Activated T-cell treated with anti-CD3 and anti-CD28 coated beads for 24 hours (primary cell): ENCODE results near the gene CTNNA1.

Experiments used
- DNase-seq: peaks from one replicate; pipeline ENCODE4 v3.0.0-alpha.2; 2020; ENCODE audit warnings: low read depth

The CTNNA1 gene

DNA sequence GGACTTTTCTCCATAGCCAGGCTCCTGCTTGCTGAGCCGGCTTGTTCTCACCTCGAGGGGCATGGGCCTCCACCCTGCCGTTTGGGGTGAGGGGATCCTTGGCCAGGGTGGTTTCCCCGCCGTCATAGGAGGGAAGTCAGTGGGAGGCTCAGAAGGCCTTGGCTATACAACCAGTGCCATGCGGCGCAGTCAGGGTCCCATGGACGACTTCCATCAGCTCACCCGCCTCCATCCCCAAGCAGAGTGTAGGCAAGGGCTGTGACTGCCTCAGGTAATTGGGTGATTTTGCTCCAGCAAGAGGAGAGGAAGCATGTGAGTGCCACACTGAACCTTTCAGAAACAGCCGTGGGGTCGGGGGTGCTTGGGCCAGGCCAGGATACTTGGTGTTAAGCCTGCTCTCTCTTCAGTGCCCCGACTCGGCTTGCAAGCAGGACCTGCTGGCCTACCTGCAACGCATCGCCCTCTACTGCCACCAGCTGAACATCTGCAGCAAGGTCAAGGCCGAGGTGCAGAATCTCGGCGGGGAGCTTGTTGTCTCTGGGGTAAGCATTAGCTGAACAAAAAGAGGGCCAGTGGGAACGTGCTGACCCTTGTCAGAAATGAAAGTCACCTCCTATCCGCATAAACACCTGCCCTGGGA lies 179.1 kb downstream of the CTNNA1 start:
- DNase-seq = no peak

DNA sequence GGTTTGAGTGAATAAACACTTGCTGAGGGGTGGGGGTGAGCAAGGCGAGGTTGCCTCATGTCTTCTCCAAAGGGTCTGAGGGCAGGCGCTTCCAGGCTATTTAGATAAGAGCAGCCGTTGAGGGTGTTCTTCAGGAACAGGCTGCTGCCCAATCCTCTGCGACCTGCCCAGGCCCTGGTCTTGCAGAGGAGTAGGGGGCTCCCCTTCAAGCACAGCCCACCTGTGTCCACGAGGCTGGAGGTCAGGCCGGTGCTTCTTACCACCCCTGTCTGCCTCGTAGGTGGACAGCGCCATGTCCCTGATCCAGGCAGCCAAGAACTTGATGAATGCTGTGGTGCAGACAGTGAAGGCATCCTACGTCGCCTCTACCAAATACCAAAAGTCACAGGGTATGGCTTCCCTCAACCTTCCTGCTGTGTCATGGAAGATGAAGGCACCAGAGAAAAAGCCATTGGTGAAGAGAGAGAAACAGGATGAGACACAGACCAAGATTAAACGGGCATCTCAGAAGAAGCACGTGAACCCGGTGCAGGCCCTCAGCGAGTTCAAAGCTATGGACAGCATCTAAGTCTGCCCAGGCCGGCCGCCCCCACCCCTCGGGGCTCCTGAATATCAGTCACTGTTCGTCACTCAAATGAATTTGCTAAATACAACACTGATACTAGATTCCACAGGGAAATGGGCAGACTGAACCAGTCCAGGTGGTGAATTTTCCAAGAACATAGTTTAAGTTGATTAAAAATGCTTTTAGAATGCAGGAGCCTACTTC lies 180.5 kb downstream of the CTNNA1 start:
- no peak for DNase-seq

DNA sequence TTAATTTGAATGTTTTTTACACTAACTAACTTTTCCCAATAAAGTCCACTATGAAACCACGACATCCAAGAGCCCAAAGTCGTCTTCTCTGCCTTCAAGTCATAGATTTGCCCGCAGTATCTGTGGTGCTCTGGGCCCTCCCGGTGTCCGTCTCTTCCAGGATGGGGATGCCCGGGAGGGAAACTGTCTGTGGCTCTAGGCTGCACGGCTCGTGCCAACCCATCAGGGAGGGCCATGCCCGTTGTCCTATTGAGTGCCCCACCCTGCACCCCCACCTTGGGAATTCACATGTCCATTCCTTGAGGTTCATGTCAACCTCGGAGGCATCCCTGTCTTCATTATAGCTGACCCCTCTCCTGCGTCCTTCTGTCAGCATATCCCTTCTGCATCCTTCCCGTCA lies 181.7 kb downstream of the CTNNA1 start:
- no peak for DNase-seq

DNA sequence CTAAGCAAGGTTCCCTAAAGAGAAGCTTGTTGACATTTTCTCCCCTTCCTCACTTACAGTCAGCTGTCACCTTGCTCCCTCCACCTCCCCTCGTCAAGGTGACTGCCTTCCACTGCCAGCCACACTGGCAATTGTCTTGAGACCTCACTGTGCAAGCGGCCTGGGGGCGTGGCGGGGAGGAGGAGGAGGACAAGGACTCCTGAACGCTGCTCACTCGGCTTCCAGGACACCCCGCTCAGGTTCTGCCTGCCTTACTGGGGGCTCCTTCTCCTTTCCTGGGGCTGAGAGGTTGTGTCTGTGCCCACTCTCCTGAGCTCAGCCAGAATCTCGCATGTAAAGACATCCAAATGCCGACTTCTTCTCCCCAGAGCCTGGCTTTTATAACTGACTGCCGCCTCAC lies 182.2 kb downstream of the CTNNA1 start:
- no peak for DNase-seq

DNA sequence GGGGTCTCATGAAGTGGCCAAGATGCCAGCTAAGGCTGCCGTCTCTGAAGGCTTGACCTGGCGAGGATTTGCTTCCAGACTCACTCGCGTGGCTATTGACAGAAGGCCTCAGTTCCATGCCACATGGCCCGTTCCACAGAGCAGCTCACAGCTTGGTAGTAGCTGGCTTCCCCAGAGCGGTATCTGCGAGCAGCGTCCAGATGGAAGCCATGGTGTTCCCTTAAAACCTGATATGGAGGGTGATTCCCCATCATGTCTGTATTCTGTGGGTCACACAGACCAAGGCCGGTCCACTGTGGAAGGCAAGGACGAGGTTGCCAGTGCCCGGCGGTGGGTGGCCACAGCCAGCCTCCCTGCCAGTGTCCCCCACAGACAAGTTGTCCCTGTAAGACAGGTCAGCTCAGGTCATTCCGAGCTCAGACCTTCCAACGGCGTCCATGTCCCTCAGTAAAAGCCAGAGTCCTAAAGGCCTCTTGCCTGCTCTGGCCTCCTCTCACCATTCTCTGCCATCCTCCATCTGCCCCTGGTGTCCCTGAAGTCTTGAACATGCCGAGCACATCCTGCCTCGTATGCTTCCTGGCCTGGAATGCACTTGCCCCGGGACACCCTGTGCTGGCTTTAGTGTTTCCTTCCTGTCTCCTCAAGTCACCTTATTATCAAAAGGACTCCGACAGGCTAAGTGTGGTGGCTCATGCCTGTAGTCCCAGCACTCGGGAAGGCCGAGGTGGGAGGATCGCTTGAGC lies 183.2 kb downstream of the CTNNA1 start:
- no peak for DNase-seq

DNA sequence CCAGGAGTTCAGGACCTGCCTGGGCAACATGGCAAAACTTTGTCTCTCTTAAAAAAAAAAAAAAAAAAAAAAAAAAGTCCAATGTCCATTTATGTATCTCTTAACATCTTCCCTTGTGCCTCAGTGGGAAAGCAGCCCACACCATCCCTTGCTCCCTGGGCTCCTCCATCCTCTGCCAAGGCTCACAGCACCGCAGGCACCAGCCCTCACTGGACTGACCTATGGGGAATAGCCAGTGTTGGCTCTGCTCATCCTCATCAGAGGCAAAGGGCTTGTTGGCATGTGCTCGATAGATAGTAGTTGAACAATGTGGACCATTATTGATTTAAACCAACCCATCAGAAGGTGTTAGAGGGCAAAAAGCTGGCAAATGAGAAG lies 183.7 kb downstream of the CTNNA1 start:
- no peak for DNase-seq

DNA sequence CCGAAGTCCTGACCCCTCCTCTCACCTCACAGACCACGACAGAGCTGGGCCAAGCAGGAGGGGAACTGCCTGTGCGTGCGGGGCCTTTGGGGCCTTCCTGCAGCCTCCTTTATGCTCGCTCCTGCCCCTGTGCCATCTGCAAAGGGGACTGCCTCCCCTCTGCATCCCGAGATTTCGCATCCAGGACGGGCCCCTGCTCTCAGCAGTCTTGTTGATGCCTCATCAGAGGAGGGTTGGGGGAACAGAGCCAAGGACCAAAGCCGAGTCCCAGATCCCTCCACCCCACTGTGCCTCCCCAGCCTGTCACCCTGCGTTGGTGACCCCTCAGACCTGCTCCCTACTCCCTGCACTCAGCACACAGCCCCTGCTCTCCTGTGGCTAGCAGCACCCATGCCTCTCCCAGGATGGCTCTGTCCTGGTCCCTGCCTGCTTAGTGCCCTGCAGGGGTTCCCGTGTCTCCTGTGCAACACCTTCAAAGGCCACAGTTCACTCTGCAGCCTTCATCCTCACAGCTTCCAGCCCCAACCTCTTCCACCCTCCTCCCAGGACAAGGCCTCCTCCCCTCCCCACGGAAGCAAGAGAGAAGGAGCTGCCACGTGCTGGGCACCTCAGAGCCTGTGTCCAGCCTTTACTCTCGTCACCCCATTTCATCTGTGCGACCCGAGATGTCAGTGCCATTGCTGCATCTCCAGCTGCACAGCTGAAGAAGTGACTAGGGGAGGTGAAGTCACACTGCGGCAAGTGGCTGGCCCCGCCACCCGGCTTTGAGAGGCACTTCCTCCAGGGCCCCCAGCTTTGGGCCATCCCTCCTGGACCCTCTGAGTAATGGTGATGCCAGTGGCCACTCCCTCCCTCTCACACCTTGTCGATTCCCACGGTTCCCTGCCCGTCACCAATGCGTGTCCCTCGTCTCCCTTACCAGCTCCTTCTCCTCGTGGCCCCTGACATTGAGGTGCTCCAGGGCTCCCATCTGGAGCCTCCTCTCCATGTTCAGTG lies 184.5 kb downstream of the CTNNA1 start:
- DNase-seq = no peak

DNA sequence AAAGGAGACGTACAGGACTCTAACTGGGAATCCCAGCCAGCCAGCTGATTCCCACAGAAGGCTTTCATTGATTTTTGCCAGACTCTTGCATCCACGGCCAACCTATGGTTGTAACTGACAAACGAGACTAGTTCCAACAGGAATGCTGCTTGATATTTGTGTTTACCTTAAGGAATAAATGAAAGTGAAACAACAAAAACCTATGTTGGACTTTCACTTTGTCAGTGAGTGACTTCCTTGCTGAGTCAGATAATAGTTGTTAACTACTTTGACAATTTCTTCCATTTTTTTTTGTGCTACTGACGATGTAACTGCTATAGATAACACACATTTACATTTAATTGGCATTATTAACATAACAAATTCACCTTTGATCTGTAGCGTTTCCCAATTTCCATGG lies 185.3 kb downstream of the CTNNA1 start:
- DNase-seq = no peak

DNA sequence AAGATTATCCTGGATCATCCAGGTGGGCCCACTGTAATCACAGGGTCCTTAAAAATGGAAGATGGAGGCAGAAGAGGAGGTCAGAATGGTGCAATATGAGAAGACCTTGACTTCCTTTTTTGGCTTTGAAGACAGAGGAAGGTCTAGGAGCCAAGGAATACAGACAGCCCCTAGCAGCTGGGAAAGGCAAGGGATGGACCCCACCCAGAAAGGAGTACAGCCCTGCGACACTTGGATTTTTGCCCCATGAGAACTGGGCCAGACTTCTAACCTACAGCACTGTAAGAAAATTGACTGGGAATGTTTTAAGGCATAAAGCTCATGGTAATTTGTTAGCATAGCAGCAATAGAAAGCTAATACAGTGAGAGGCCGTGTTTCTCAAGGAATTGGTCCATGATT lies 188.8 kb downstream of the CTNNA1 start:
- DNase-seq = no peak

DNA sequence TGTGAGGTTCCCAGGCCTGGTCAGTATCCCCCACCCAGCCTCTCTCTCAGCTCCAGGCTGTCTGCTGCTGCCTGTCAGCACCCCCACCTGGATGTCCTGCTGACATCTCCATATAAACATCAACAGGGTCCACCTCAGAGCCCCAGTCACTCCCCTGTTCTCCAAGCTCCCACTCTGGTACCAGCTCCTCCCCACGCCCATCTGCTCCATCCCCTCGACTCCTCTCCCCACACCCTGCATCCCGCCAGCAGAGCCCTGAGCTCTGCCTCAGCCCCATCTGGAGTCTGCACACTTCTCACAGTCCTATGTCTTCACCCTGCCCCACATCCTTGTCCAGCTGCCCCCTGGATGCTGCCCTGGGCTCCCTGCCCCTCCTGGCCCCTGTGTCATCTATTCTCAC lies 189.6 kb downstream of the CTNNA1 start:
- DNase-seq = no peak

DNA sequence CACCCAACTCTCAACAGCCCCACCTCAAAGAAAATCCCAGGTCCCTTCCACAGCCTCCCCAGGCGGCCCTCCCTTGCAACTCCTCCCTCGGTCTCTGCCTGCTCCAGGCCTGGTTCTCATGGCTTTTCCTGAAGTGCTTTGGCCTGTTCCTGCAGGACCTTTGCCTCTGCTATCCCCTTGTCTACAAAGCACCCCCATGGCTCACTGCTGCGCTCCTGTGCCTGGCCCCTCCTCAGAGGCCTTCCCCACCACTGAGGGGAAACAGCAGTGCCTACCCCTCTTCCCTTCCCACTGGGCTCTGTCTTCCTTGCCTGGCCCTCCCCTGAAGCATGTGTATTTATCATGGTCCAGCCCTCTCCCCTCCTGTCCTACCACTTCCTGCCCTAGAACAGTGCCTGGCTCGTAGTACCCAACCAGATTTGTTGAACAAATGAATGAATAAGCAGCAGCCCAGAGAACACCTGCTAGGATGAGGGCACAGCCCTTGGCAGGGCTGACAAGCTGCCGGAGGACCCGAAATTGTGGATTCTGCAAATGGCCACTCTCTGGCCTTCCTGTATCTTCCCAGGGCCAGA lies 190.5 kb downstream of the CTNNA1 start:
- DNase-seq = no peak

DNA sequence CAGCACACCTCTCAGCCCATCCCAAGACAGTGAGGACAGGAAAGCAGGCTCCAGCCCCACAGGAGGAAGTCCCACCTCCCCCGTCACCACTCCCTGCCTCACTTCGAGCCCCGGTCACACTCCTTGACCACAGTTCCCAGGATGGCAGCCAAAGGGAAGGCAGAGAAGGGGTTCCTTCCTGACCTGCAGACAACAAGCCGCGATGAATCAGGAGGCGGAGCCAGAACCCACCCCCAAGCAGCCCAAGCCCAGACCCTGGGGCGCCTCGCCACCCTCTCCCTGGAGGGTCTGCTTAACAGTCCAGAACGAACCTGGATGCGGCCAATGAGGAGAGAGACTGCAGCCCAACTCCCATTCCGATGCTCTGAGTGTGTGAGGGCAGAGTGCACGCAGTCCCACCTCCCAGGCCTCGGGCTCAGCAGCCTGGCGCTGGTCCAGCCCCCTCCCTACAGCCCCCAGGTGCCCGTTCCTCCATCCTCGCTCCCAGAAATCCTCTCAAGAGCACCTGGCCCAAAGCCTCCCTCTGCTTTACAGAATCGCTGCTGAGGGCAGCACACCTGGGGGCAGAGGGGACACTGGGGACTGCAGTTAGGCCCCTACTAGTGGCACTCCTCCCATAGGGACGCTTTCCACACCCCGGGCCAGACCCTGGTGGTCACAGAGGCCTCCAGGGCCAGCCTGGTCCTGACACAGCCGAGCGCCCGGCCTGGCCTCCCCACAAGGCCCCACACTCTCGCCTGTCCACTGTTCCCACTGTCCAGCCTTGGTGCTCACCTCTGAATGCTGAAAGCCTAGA lies 191.5 kb downstream of the CTNNA1 start:
- DNase-seq = no peak

DNA sequence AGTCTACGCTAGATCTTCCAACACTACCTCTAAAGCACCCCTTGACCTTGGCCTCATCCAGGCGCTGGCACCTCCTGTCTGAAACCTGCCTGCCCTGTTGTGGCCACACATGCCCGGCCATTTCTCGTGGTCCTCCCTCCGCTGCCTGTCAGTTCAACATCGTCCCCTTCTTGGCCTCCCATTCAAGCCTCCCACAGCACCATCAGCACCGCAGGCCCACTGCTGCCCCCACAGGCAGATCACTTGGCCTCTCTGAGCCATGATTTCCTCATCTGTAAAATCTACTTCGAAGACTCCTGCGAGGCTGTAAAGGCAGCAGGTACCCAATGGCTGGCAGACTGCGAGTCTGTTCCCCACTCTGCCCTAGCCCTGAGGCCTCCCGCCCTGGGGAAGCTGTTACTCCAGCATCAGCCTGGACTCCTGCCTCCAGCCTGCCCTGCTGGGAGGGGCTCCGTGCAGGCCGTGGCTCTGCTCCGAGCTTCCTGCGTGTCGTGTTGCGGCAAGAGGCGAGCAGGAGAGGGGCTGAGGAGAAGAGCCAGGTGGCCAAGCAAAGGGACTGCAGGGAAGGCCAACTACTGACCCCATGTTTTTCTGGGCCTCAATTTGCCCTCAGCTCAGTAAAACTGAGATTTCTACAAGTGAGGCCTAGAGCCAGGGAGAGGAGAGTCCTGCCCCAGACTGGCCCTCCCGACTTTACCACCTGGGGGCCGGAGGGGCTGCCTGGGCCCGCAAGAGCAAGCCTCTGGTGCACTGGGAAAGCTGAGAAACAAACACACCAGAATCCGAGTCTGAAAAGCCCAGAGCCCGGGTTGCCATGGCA lies 192.4 kb downstream of the CTNNA1 start:
- no peak for DNase-seq

DNA sequence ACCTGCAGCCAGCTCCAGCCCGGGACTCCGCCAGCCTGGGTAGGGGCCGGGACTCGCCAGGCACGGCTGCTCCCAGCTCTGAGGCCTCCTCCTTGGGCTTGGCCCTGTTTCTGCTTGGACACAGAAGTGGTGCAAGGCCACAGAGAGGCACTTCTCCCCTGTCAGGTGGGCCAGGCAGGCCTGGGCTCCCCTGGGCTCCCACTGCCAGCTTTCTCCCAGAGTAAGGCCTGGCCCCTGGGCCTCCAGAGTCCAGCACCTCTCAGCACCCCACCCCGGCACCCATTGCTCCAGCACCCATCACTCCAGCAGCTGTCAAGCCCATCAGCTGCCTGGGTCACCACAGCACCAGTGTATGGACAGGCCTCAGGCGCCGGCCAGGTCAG lies 193.0 kb downstream of the CTNNA1 start:
- DNase-seq = no peak

DNA sequence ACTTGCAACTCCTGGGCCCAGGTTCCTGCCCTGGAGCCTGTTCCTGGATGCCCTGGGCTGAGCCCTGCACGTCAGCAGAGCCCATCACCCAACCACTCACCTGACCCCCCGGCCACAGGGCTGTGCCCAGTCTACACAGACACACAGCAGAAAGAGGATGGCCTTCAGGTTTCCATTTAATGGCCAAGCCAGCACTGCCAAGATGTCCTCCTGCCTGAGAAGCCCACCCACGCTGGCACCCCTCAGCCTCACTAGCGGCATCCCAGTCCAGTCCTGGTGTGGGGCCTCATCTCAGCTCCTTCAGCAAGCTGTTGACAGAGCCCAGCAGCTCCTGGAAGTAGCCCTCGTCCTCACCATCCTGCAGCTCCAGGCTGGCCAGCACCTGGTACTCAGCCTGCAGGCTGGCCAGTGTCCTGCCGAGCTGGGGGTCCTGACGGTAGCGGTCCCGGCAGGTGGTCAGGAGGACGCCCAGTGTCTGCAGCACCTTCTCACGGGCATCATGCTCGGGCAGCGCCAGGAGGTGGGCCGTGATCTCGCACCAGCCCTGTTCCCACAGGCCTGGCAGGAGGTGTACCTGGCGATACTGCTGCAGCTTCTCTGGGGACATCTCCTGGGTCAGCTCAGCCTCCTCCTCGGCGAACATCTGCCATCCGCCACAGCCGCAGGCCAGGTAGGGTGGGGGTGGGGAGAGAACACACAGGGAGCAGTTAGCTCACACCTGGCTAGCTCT lies 193.8 kb downstream of the CTNNA1 start:
- no peak for DNase-seq

DNA sequence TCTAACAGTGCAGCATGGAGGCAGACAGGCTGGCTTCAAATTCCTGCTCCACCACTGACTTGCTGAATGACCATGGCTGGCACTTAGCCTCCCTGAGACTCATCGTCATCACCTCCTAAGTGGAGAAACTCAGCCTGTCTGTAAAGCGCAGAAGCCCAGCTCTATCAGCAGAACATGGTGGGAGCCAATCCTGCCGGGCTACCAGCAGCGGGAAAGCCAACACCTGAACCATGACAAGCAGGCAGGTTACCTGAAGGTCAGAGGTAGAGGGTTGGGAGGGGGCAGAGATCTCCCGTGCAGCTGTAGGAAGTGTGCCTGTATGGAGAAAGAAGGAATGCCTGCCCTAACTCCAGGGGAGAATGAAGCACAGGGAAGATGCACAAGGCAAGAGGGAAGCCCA lies 194.6 kb downstream of the CTNNA1 start:
- DNase-seq = no peak

DNA sequence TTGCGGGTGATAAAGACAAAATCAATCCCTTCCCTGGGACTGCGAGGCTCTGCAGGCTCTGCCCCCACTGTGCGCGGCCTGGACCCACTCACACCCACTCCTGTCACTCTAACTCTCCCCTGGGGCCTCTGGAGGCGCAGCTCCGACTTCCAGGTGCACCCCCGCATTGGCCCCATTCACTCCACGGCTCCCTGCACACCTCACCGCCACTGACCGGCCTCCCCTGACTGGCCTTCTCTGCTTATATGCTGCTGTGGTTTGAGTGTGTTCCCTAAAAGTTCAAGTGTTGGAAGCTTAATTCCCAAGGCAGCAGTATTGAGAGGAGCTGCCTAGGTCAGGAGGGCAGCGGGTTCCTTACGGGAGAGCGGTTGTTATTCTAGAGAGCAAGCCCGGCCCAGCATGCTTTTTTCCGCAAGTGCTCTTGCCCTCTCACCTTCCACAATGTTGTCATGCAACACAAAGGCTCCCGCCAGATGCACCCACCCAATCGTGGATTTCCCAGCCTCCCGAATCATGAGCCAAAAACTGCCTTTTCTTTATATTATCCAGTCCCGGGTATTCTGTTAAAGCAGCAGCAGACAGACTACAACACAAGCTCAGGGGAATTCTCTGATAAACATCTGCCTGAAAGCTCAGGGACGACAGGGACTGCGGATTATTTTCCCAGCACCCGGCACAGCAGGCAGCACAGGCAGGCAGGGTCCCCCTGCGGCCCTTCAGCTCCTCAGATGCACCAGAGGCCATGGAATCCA lies 195.4 kb downstream of the CTNNA1 start:
- no peak for DNase-seq

DNA sequence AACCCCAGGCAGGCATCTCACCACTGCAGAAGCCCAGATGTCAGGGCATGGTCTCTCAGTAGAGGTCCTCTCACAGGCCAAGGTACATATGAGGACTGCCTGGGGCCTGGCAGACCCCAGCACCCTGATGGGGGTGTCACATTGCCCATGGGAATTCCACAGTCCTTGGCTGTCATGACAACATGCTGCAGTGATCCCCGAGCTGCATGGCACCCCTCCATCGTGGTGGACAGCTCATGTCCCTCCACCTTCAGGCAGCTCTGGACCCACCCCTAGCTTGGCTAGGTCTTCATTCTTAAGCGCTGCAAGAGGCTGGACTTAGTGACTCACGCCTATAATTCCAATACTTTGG lies 196.0 kb downstream of the CTNNA1 start:
- no peak for DNase-seq

DNA sequence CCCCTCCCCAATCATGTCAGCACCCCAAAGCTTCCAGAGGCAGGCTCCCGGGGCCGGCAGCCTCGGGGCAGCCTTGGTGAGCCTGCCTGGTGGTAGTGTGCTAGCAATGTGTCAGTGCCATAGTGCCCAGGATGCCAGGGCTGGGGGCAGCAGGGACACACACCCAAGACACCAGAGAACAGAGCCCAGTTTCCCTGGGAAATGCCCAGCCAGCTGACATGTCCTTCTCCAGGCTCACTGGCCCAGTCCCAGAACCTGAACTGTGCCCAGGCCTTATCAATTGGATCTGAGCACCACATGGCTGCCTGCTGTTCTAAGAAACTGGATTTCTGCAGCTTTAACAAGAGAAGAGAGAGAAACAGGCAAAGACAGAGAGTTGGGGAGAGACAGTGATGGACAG lies 196.8 kb downstream of the CTNNA1 start:
- no peak for DNase-seq
